Measurements from ENCODE around the gene PGGT1B. TPM values are rescaled to one million over a fixed set of nuclear protein-coding genes. Genes with fewer than 3 reads are reported as not detected.

Gene PGGT1B
- total and polyA plus RNA-seq, 7 experiments from 2014 or later = 10.3 to 49.1 (median 40.4) TPM

- peak overlapping the region in 1 of 9 donors; percentile 16 for H3K27ac Mint-ChIP-seq
- DNase-seq (peak in 1 of 9 donors; percentile 16), ATAC-seq (no peak)
- peaks cover 0 to 7% (median 5%) of the 10 kb centered on the region in 5 donors for H3K36me3 Mint-ChIP-seq
- H3K4me3 Mint-ChIP-seq = peak overlapping the region; percentile 66 to 89 (median 83)
- H3K27ac ChIP-seq (ENCODE audit: low read depth, low read length) = no peak overlapping the region
- peaks cover 6 to 17% (median 12%) of the 10 kb centered on the region in 7 donors for H3K4me1 Mint-ChIP-seq
- H3K9me3 ChIP-seq (ENCODE audit: control insufficient read depth in 2 of 3, low read length in 3 of 3) = peaks cover 0 to 12% (median 0%) of the 10 kb centered on the region in 3 experiments
- CTCF ChIA-PET = no interaction called here
- intact Hi-C loops (cut with micrococcal nuclease) = loop anchor here (1.0 to 10.0 kb wide), 12 partner anchors 10 to 914 kb away; partner anchors contain the start of genes AP3S1 (in 2 of the 2), ATG12 (in 2 of the 2), COMMD10 (in 2 of the 2) and FEM1C (in 2 of the 2)
- POLR2A ChIA-PET = no interaction called here
- peaks cover 9 to 11% of the 10 kb centered on the region in 2 donors for H3K4me1 ChIP-seq (ENCODE audit: control insufficient read depth in 2 of 2, insufficient read depth in 2 of 2, low read length in 2 of 2)
- H3K27me3 Mint-ChIP-seq = peaks cover 64 to 76% (median 73%) of the 10 kb centered on the region in 5 donors
- peak overlapping the region; percentile 70 for H3K4me3 ChIP-seq (ENCODE audit: low read length)
- H3K27me3 ChIP-seq (ENCODE audit: control insufficient read depth in 2 of 2, insufficient read depth in 2 of 2, low read length in 2 of 2) = peaks cover 19 to 39% of the 10 kb centered on the region in 2 donors
- peaks cover 3 to 30% (median 12%) of the 10 kb centered on the region in 11 donors for H3K9me3 Mint-ChIP-seq
- H3K36me3 ChIP-seq (ENCODE audit: control insufficient read depth in 2 of 3, insufficient read depth in 3 of 3, low read length in 3 of 3) = no peaks in the 10 kb centered on the region
These were observed 92.3 kb downstream of the PGGT1B start for GRCh38 chr5:115170134-115170928.

GRCh38 chr5:115169487-115170133 is 93.1 kb downstream of the PGGT1B start, which contains the start of gene TRIM36:
Gene TRIM36, minus strand, starts transcription at chr5:115169908. Its CDS starts 274 bp downstream, at chr5:115169634.
- DNase-seq (peak; percentile 70 to 97 (median 81)), ATAC-seq (peak; percentile 98)
- H3K9me3 ChIP-seq (ENCODE audit: control insufficient read depth in 2 of 3, low read length in 3 of 3) = peaks cover 0 to 12% (median 0%) of the 10 kb centered on the region in 3 experiments
- peak within 1 kb of the TSS; percentile 70 for H3K4me3 ChIP-seq (ENCODE audit: low read length)
- H3K27me3 ChIP-seq (ENCODE audit: control insufficient read depth in 2 of 2, insufficient read depth in 2 of 2, low read length in 2 of 2) = peaks cover 17 to 38% of the 10 kb centered on the region in 2 donors
- Mint-ChIP-seq H3K4me1 (peaks cover 6 to 17% (median 12%) of the 10 kb centered on the region in 7 donors), H3K27me3 (peaks cover 61 to 77% (median 68%) of the 10 kb centered on the region in 5 donors), H3K27ac (peak within 1 kb of the TSS in 2 of 9 donors; percentile 53 to 81), H3K4me3 (peak within 1 kb of the TSS; percentile 71 to 89 (median 84)), H3K36me3 (peaks cover 0 to 7% (median 5%) of the 10 kb centered on the region in 5 donors), H3K9me3 (peaks cover 3 to 34% (median 12%) of the 10 kb centered on the region in 11 donors)
- intact Hi-C loops (cut with micrococcal nuclease) = loop anchor here (1.0 to 10.0 kb wide), 13 partner anchors 11 to 915 kb away; partner anchors contain the start of genes AP3S1 (in 2 of the 2), ATG12 (in 2 of the 2), CCDC112 (in 2 of the 2) and COMMD10 (in 2 of the 2)
- H3K36me3 ChIP-seq (ENCODE audit: control insufficient read depth in 2 of 3, insufficient read depth in 3 of 3, low read length in 3 of 3) = no peaks in the 10 kb centered on the region
- POLR2A ChIA-PET = interaction anchor here (0.6 kb wide), 1 partner anchor 374 kb away, joined by 4 read pairs; no protein-coding TSS in a partner anchor
- peaks cover 9 to 11% of the 10 kb centered on the region in 2 donors for H3K4me1 ChIP-seq (ENCODE audit: control insufficient read depth in 2 of 2, insufficient read depth in 2 of 2, low read length in 2 of 2)
- CTCF ChIA-PET = interaction anchor here (0.7 kb wide), 1 partner anchor 45 kb away, joined by 3 read pairs; no protein-coding TSS in a partner anchor
- H3K27ac ChIP-seq (ENCODE audit: low read depth, low read length) = no peak within 1 kb of the TSS

GRCh38 chr5:115168829-115169486 is 93.7 kb downstream of the PGGT1B start:
- no peaks in the 10 kb centered on the region for H3K36me3 ChIP-seq (ENCODE audit: control insufficient read depth in 2 of 3, insufficient read depth in 3 of 3, low read length in 3 of 3)
- Mint-ChIP-seq H3K27ac (peak overlapping the region in 1 of 9 donors; percentile 67), H3K9me3 (peaks cover 3 to 40% (median 12%) of the 10 kb centered on the region in 11 donors), H3K4me1 (peaks cover 6 to 17% (median 12%) of the 10 kb centered on the region in 7 donors), H3K4me3 (peak overlapping the region; percentile 71 to 89 (median 84)), H3K36me3 (peaks cover 0 to 7% (median 5%) of the 10 kb centered on the region in 5 donors), H3K27me3 (peaks cover 60 to 74% (median 63%) of the 10 kb centered on the region in 5 donors)
- ChIA-PET CTCF (interaction anchor here (0.7 kb wide), 1 partner anchor 44 kb away, joined by 3 read pairs; no protein-coding TSS in a partner anchor), POLR2A (interaction anchor here (0.6 kb wide), 1 partner anchor 375 kb away, joined by 4 read pairs; no protein-coding TSS in a partner anchor)
- peaks cover 9 to 11% of the 10 kb centered on the region in 2 donors for H3K4me1 ChIP-seq (ENCODE audit: control insufficient read depth in 2 of 2, insufficient read depth in 2 of 2, low read length in 2 of 2)
- DNase-seq (peak in 2 of 9 donors; percentile 11 to 16), ATAC-seq (no peak)
- peaks cover 0 to 12% (median 0%) of the 10 kb centered on the region in 3 experiments for H3K9me3 ChIP-seq (ENCODE audit: control insufficient read depth in 2 of 3, low read length in 3 of 3)
- intact Hi-C loops (cut with micrococcal nuclease) = loop anchor here in 1 of 2 donors (2.0 kb wide), 1 partner anchor 128 kb away; the partner anchor contains the start of gene CCDC112
- H3K27me3 ChIP-seq (ENCODE audit: control insufficient read depth in 2 of 2, insufficient read depth in 2 of 2, low read length in 2 of 2) = peaks cover 17 to 31% of the 10 kb centered on the region in 2 donors
- H3K4me3 ChIP-seq (ENCODE audit: low read length) = peak overlapping the region; percentile 70
- no peak overlapping the region for H3K27ac ChIP-seq (ENCODE audit: low read depth, low read length)

GRCh38 chr5:115166744-115167393 is 95.8 kb downstream of the PGGT1B start:
- peaks cover 17 to 28% of the 10 kb centered on the region in 2 donors for H3K27me3 ChIP-seq (ENCODE audit: control insufficient read depth in 2 of 2, insufficient read depth in 2 of 2, low read length in 2 of 2)
- Mint-ChIP-seq H3K27me3 (peaks cover 49 to 68% (median 58%) of the 10 kb centered on the region in 5 donors), H3K4me1 (peaks cover 6 to 17% (median 12%) of the 10 kb centered on the region in 7 donors), H3K36me3 (peaks cover 0 to 7% (median 5%) of the 10 kb centered on the region in 5 donors), H3K27ac (no peak overlapping the region), H3K9me3 (peaks cover 3 to 40% (median 12%) of the 10 kb centered on the region in 11 donors), H3K4me3 (no peak overlapping the region)
- ChIA-PET POLR2A (no interaction called here), CTCF (no interaction called here)
- H3K4me1 ChIP-seq (ENCODE audit: control insufficient read depth in 2 of 2, insufficient read depth in 2 of 2, low read length in 2 of 2) = peaks cover 9 to 11% of the 10 kb centered on the region in 2 donors
- no peaks in the 10 kb centered on the region for H3K36me3 ChIP-seq (ENCODE audit: control insufficient read depth in 2 of 3, insufficient read depth in 3 of 3, low read length in 3 of 3)
- ATAC-seq = no peak
- DNase-seq = no peak
- H3K9me3 ChIP-seq (ENCODE audit: control insufficient read depth in 2 of 3, low read length in 3 of 3) = peaks cover 0 to 12% (median 0%) of the 10 kb centered on the region in 3 experiments
- no peak overlapping the region for H3K27ac ChIP-seq (ENCODE audit: low read depth, low read length)
- no peak overlapping the region for H3K4me3 ChIP-seq (ENCODE audit: low read length)
- intact Hi-C loops (cut with micrococcal nuclease) = no loop called here

GRCh38 chr5:115165790-115166189 is 96.9 kb downstream of the PGGT1B start:
- Histone ChIP-seq H3K27ac (ENCODE audit: low read depth, low read length) (no peak overlapping the region), H3K36me3 (ENCODE audit: control insufficient read depth in 2 of 3, insufficient read depth in 3 of 3, low read length in 3 of 3) (no peaks in the 10 kb centered on the region), H3K27me3 (ENCODE audit: control insufficient read depth in 2 of 2, insufficient read depth in 2 of 2, low read length in 2 of 2) (peaks cover 6 to 18% of the 10 kb centered on the region in 2 donors), H3K4me3 (ENCODE audit: low read length) (no peak overlapping the region), H3K9me3 (ENCODE audit: control insufficient read depth in 2 of 3, low read length in 3 of 3) (peaks cover 0 to 12% (median 0%) of the 10 kb centered on the region in 3 experiments), H3K4me1 (ENCODE audit: control insufficient read depth in 2 of 2, insufficient read depth in 2 of 2, low read length in 2 of 2) (peaks cover 5 to 6% of the 10 kb centered on the region in 2 donors)
- Mint-ChIP-seq H3K27ac (no peak overlapping the region), H3K4me3 (no peak overlapping the region), H3K4me1 (peaks cover 2 to 11% (median 9%) of the 10 kb centered on the region in 7 donors), H3K27me3 (peaks cover 46 to 65% (median 50%) of the 10 kb centered on the region in 5 donors), H3K9me3 (peaks cover 3 to 40% (median 11%) of the 10 kb centered on the region in 11 donors), H3K36me3 (peaks cover 0 to 7% (median 5%) of the 10 kb centered on the region in 5 donors)
- ATAC-seq (no peak), DNase-seq (no peak)
- intact Hi-C loops (cut with micrococcal nuclease) = no loop called here
- CTCF ChIA-PET = no interaction called here
- POLR2A ChIA-PET = no interaction called here

Data from naive thymus-derived CD4-positive, alpha-beta T cell (primary cell).